Measurements from ENCODE around the gene SCGB1A1. TPM values are rescaled to one million over a fixed set of nuclear protein-coding genes. Genes with fewer than 3 reads are reported as not detected.
A peak's percentile ranks its signal among the peaks of the same experiment; 100 is the strongest.

SCGB1A1 gene
- total and polyA plus RNA-seq, 2 of the 13 experiments (the other 11 are each of a cell fraction or from before 2014, with no cell fraction given), result not detected

GRCh38 chr11:62398011-62398994 lies 20.5 kb upstream of the SCGB1A1 start (continued):
- TF ChIP-seq, protein P1, sequence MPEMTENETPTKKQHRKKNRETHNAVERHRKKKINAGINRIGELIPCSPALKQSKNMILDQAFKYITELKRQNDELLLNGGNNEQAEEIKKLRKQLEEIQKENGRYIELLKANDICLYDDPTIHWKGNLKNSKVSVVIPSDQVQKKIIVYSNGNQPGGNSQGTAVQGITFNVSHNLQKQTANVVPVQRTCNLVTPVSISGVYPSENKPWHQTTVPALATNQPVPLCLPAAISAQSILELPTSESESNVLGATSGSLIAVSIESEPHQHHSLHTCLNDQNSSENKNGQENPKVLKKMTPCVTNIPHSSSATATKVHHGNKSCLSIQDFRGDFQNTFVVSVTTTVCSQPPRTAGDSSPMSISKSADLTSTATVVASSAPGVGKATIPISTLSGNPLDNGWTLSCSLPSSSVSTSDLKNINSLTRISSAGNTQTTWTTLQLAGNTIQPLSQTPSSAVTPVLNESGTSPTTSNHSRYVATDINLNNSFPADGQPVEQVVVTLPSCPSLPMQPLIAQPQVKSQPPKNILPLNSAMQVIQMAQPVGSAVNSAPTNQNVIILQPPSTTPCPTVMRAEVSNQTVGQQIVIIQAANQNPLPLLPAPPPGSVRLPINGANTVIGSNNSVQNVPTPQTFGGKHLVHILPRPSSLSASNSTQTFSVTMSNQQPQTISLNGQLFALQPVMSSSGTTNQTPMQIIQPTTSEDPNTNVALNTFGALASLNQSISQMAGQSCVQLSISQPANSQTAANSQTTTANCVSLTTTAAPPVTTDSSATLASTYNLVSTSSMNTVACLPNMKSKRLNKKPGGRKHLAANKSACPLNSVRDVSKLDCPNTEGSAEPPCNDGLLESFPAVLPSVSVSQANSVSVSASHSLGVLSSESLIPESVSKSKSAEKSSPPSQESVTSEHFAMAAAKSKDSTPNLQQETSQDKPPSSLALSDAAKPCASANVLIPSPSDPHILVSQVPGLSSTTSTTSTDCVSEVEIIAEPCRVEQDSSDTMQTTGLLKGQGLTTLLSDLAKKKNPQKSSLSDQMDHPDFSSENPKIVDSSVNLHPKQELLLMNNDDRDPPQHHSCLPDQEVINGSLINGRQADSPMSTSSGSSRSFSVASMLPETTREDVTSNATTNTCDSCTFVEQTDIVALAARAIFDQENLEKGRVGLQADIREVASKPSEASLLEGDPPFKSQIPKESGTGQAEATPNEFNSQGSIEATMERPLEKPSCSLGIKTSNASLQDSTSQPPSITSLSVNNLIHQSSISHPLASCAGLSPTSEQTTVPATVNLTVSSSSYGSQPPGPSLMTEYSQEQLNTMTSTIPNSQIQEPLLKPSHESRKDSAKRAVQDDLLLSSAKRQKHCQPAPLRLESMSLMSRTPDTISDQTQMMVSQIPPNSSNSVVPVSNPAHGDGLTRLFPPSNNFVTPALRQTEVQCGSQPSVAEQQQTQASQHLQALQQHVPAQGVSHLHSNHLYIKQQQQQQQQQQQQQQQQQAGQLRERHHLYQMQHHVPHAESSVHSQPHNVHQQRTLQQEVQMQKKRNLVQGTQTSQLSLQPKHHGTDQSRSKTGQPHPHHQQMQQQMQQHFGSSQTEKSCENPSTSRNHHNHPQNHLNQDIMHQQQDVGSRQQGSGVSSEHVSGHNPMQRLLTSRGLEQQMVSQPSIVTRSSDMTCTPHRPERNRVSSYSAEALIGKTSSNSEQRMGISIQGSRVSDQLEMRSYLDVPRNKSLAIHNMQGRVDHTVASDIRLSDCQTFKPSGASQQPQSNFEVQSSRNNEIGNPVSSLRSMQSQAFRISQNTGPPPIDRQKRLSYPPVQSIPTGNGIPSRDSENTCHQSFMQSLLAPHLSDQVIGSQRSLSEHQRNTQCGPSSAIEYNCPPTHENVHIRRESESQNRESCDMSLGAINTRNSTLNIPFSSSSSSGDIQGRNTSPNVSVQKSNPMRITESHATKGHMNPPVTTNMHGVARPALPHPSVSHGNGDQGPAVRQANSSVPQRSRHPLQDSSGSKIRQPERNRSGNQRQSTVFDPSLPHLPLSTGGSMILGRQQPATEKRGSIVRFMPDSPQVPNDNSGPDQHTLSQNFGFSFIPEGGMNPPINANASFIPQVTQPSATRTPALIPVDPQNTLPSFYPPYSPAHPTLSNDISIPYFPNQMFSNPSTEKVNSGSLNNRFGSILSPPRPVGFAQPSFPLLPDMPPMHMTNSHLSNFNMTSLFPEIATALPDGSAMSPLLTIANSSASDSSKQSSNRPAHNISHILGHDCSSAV (CRISPR knock-in tag; IDR thresholded peaks at IDR 0.05; ENCODE audit: borderline replicate concordance), result no peak
- TF ChIP-seq, protein P2, sequence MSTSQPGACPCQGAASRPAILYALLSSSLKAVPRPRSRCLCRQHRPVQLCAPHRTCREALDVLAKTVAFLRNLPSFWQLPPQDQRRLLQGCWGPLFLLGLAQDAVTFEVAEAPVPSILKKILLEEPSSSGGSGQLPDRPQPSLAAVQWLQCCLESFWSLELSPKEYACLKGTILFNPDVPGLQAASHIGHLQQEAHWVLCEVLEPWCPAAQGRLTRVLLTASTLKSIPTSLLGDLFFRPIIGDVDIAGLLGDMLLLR (CRISPR knock-in tag; IDR thresholded peaks at IDR 0.05), result no peak
- TF ChIP-seq RFX3 (CRISPR knock-in tag; IDR thresholded peaks at IDR 0.05) (no peak), ZNF883 (CRISPR knock-in tag; IDR thresholded peaks at IDR 0.05; ENCODE audit: not compliant biosample characterization) (peak; percentile 21), SNRNP70 (IDR thresholded peaks at IDR 0.05; ENCODE audit: low read depth, low read length) (no peak), ZMYM2 (CRISPR knock-in tag; IDR thresholded peaks at IDR 0.05) (no peak), ZNF772 (CRISPR knock-in tag; IDR thresholded peaks at IDR 0.05) (0 out of 2 replicates have a peak, but pooled peaks have one; percentile 57), THAP11 (CRISPR knock-in tag; IDR thresholded peaks at IDR 0.05) (0 out of 2 replicates have a peak, but pooled peaks have one; percentile 14), ZNF496 (CRISPR knock-in tag; IDR thresholded peaks at IDR 0.05; ENCODE audit: insufficient replicate concordance) (no peak), ZEB1 (IDR thresholded peaks at IDR 0.05; ENCODE audit: insufficient replicate concordance, low read depth) (peak; percentile 19), ONECUT2 (CRISPR knock-in tag; IDR thresholded peaks at IDR 0.05) (no peak), SAFB2 (CRISPR knock-in tag; IDR thresholded peaks at IDR 0.05; ENCODE audit: borderline replicate concordance, low read depth) (no peak), JARID2 (CRISPR knock-in tag; IDR thresholded peaks at IDR 0.05; ENCODE audit: insufficient replicate concordance) (no peak), HOMEZ (CRISPR knock-in tag; IDR thresholded peaks at IDR 0.05; ENCODE audit: low read depth) (no peak), BCL3 (CRISPR knock-in tag; IDR thresholded peaks at IDR 0.05) (peak; percentile 53; the same call in 1 of the 2 replicates), ZNF160 (CRISPR knock-in tag; IDR thresholded peaks at IDR 0.05) (0 out of 2 replicates have a peak, but pooled peaks have one; percentile 27), RNF2 (conservative IDR thresholded peaks at IDR 0.05; ENCODE audit: low read depth) (no peak)
